Adrenal gland (tissue), 12 donors: ENCODE results near the gene CACNA1C. TPM values are rescaled to one million over a fixed set of nuclear protein-coding genes. Genes with fewer than 3 reads are reported as not detected.

Experiments
- DNase-seq, 7 donors: peaks; one replicate each; pipeline ENCODE4 v3.0.0-alpha.2; 2019 to 2020
- H3K27ac ChIP-seq, 5 donors: fragments of 200-600 bp; sonication (generic) in 4 of 5; 1 replicate in 3 of 5; 2 replicates in 2 of 5; pipeline versions ENCODE4 v1.5.1 to v1.8.0; 2016 to 2020; ENCODE audit warnings: mild to moderate bottlenecking in 1 of 5
- H3K27me3 ChIP-seq: fragments of 200-600 bp; 2 replicates; pipeline ENCODE4 v1.8.0; 2021
- H3K36me3 ChIP-seq, 2 donors: fragments of 200-600 bp; replicated peaks in 1 of 2; 1 replicate in 1 of 2; 2 replicates in 1 of 2; pipeline versions ENCODE4 v1.5.1 to v1.8.0; 2018 to 2022
- H3K4me1 ChIP-seq, 2 donors: fragments of 200-600 bp; replicated peaks in 1 of 2; 1 replicate in 1 of 2; 2 replicates in 1 of 2; pipeline versions ENCODE4 v1.5.1 to v1.8.0; 2018 to 2021
- H3K4me3 ChIP-seq, 4 donors: fragments of 200-600 bp; sonication (generic) in 3 of 4; one replicate each; pipeline ENCODE4 v1.5.1; 2016 to 2018
- H3K9me3 ChIP-seq, 3 donors: fragments of 200-600 bp; sonication (generic) in 1 of 3; replicated peaks in 1 of 3; 1 replicate in 2 of 3; 2 replicates in 1 of 3; pipeline versions ENCODE4 v1.5.1 to v1.8.0; 2016 to 2021
- POLR2A ChIP-seq, 2 donors: fragments of 450-650 bp; IDR thresholded peaks; one replicate each; pipeline ENCODE4 v1.6.1; 2017; ENCODE audit warnings: antibody characterized with exemption in 2 of 2, mild to moderate bottlenecking in 2 of 2, moderate library complexity in 1 of 2
- WGBS, 4 donors: extraction: QIAGEN DNeasy Blood & Tissue Kit in 2 of 4; methylation state at CpG; one replicate each; pipeline versions ENCODE4 v1.1.5 to v1.1.7; 2013 to 2017; 5-methylcytosine and 5-hydroxymethylcytosine counted together
- intact Hi-C, 2 donors: fragments of 100-400 bp; cut with DNase I; formaldehyde crosslinking; loops; one replicate each; pipeline versions ENCODE4 v1.14.1 to v1.15.0; 2022 to 2023
- polyA plus RNA-seq, 3 donors: library from polyadenylated mRNA; stranded (reverse); fragments of 200-250 nt in 2 of 3; fragments of 350-450 nt in 1 of 3; fragmentation: Illumina TruSeq in 1 of 3; extraction: RNeasy Lipid Tissue Mini Kit (QIAGEN cat#74804) in 1 of 3; gene quantifications; one replicate each; pipeline ENCODE4 v1.2.3, GENCODE V29; 2013 to 2014
- total RNA-seq, 9 donors: library from RNA; depleted of rRNA in 4 of 9; stranded (reverse); fragments of >200 nt in 4 of 9; fragments of 120-200 nt in 1 of 9; fragmentation: NEBNext Ultra II Directional in 1 of 9; extraction: Animal tissue kit (Norgen Biotek cat#: 25700) in 1 of 9; gene quantifications; one replicate each; pipeline versions ENCODE4 v1.1.0 to v1.2.4, GENCODE V29; 2013 to 2023
- TF ChIP-seq, protein P1 (sequence below), 6 experiments: fragments of 450-650 bp in 4 of 6; fragments of 200-600 bp in 2 of 6; sonication (generic) in 1 of 6; IDR thresholded peaks; 1 replicate in 5 of 6; 2 replicates in 1 of 6; pipeline versions ENCODE4 v1.5.1 to v1.8.0; 2016 to 2021; ENCODE audit warnings: antibody characterized with exemption in 6 of 6, mild to moderate bottlenecking in 2 of 6, moderate library complexity in 1 of 6
- donor health status: healthy with polysubstance abuse.
- donor health status: Bipolar disorder and iron deficiency.
- donor health status: DM: yes; HTN: yes; CAD: no.
- donor health status: DM: no; HTN: no; CAD: no.
- donor health status: DM: no; HTN: no; CAD: no.
- donor health status: DM: yes; HTN: yes; CAD: no.

Gene CACNA1C
- total and polyA plus RNA-seq, 12 donors: 1.4 to 5.8 (median 3.5) TPM

- Histone ChIP-seq H3K27me3 (no peaks in the 10 kb centered on the region), H3K9me3 (no peaks in the 10 kb centered on the region), H3K27ac (no peak overlapping the region), H3K36me3 (no peaks in the 10 kb centered on the region), H3K4me1 (no peaks in the 10 kb centered on the region), H3K4me3 (no peak overlapping the region)
- intact Hi-C loops: no loop called here
- TF ChIP-seq, protein P1, sequence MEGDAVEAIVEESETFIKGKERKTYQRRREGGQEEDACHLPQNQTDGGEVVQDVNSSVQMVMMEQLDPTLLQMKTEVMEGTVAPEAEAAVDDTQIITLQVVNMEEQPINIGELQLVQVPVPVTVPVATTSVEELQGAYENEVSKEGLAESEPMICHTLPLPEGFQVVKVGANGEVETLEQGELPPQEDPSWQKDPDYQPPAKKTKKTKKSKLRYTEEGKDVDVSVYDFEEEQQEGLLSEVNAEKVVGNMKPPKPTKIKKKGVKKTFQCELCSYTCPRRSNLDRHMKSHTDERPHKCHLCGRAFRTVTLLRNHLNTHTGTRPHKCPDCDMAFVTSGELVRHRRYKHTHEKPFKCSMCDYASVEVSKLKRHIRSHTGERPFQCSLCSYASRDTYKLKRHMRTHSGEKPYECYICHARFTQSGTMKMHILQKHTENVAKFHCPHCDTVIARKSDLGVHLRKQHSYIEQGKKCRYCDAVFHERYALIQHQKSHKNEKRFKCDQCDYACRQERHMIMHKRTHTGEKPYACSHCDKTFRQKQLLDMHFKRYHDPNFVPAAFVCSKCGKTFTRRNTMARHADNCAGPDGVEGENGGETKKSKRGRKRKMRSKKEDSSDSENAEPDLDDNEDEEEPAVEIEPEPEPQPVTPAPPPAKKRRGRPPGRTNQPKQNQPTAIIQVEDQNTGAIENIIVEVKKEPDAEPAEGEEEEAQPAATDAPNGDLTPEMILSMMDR (IDR thresholded peaks at IDR 0.05): no peak
- TF ChIP-seq POLR2A (IDR thresholded peaks at IDR 0.05): no peak
- DNase-seq: no peak
- WGBS, 4 donors: 81 to 84% (median 83%) methylated on average over 7 of the region's 7 CpGs
Measured at GRCh38 chr12:2231011-2231595, 178.3 kb downstream of the CACNA1C start.

- Histone ChIP-seq H3K9me3 (no peaks in the 10 kb centered on the region), H3K4me3 (no peak overlapping the region), H3K27ac (no peak overlapping the region), H3K36me3 (no peaks in the 10 kb centered on the region), H3K27me3 (no peaks in the 10 kb centered on the region), H3K4me1 (no peaks in the 10 kb centered on the region)
- intact Hi-C loops: no loop called here
- no peak for DNase-seq
- TF ChIP-seq, protein P1 (IDR thresholded peaks at IDR 0.05): no peak
- TF ChIP-seq POLR2A (IDR thresholded peaks at IDR 0.05): no peak
- WGBS, 4 donors: 56 to 78% (median 65%) methylated on average over 3 of the region's 3 CpGs
Measured at GRCh38 chr12:2231956-2232355, 179.2 kb downstream of the CACNA1C start.

DNA sequence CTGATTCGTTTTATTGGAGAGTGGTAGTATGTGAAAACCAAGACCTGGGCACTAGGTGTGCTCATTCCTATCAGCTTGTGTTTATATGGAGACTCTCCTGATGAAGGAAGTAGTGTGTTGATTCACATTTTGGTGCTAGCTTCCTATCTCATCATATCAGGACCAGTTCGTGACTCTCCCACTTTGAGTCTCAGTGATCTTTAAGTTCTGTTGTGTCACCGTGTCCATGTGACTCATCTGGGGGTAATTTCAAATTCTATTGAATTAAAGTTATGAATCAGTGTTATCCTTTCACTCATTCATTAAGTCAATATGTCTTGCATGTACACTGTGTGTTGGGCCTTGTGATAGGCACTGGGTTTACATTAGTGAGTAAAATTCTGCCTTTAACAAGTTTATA is 180.2 kb downstream of the CACNA1C start:
- Histone ChIP-seq H3K4me1 (no peaks in the 10 kb centered on the region), H3K36me3 (no peaks in the 10 kb centered on the region), H3K9me3 (no peaks in the 10 kb centered on the region), H3K4me3 (no peak overlapping the region), H3K27me3 (no peaks in the 10 kb centered on the region), H3K27ac (no peak overlapping the region)
- WGBS, 4 donors: 79 to 89% (median 82%) methylated on average over 3 of the region's 3 CpGs
- DNase-seq: no peak
- intact Hi-C loops: no loop called here
- TF ChIP-seq, protein P1 (IDR thresholded peaks at IDR 0.05): no peak
- no peak for TF ChIP-seq POLR2A (IDR thresholded peaks at IDR 0.05)

DNA sequence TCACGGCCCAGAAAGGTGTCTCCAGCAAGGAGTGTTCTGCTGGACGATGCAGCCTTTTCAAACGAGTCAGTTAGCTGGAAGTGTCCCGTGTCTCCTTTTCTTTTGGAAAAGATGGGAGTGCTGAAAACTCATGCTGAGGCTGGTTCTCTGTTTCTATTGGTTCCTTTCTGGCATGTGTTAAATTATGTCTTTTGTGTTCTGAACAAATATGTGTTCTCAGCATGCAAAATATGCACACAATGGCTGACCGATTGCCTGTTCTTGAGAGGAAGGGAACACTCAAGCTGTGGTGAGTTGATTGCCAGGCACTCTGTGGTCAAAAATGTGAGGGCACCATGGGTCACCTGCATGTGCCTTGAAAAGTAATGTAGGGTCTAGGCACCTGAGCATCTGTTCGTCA is 181.3 kb downstream of the CACNA1C start:
- no peaks in the 10 kb centered on the region for H3K9me3 ChIP-seq
- TF ChIP-seq, protein P1 (IDR thresholded peaks at IDR 0.05): no peak
- TF ChIP-seq POLR2A (IDR thresholded peaks at IDR 0.05): no peak
- WGBS, 4 donors: 81 to 89% (median 87%) methylated on average over 6 of the region's 6 CpGs
- H3K4me1 ChIP-seq: no peaks in the 10 kb centered on the region
- H3K27ac ChIP-seq: no peak overlapping the region
- intact Hi-C loops: no loop called here
- H3K27me3 ChIP-seq: no peaks in the 10 kb centered on the region
- DNase-seq: no peak
- H3K36me3 ChIP-seq: no peaks in the 10 kb centered on the region
- no peak overlapping the region for H3K4me3 ChIP-seq
